SK-MEL-5 (cell line): Measurements from ENCODE around the gene NTF4. TPM values are rescaled to one million over a fixed set of nuclear protein-coding genes. Genes with fewer than 3 reads are reported as not detected.
"Not testable (repeated sequence)": the region's sequence is repeated elsewhere in the genome, so short reads cannot be mapped to it uniquely, and the experiment has no call there.

Experiments
- DNase-seq: peaks from one replicate; pipeline ENCODE4 v3.0.0-alpha.2; 2016; ENCODE audit warnings: low read depth, low spot score
- in situ Hi-C: cut with HindIII; loops from 2 replicates; pipeline ENCODE4 v1.10.0; 2016; ENCODE audit warnings: low sequenced_read_pairs, high pct_unique_total_duplicates, low pct_unique_long_range_greater_than_20kb
- total RNA-seq: library from RNA; depleted of rRNA; stranded (reverse); fragments of >200 nt; shearing (Covaris generic); gene quantifications from 2 replicates; pipeline ENCODE4 v1.2.3, GENCODE V29; 2014

The NTF4 gene
- total RNA-seq, 1 experiment from 2014 or later, result not detected

- in situ Hi-C loops, result no loop called here
- DNase-seq, result no peak
Measured at GRCh38 chr19:49065905-49066512, 1.4 kb upstream of the NTF4 start.

GRCh38 chr19:49064029-49064629, 489 bp downstream of the NTF4 start:
- in situ Hi-C loops, result no loop called here
- no peak for DNase-seq

- no peak for DNase-seq
- in situ Hi-C loops, result no loop called here
Measured at GRCh38 chr19:49061445-49061844, 3.2 kb downstream of the NTF4 start.

- in situ Hi-C loops, result no loop called here
- no peak for DNase-seq
Measured at GRCh38 chr19:49061000-49061399, 3.6 kb downstream of the NTF4 start.

- in situ Hi-C loops, result no loop called here
- no peak for DNase-seq
Measured at GRCh38 chr19:49059053-49059452, 5.6 kb downstream of the NTF4 start.

GRCh38 chr19:49058562-49058961, 6.1 kb downstream of the NTF4 start:
- in situ Hi-C loops, result no loop called here

DNA sequence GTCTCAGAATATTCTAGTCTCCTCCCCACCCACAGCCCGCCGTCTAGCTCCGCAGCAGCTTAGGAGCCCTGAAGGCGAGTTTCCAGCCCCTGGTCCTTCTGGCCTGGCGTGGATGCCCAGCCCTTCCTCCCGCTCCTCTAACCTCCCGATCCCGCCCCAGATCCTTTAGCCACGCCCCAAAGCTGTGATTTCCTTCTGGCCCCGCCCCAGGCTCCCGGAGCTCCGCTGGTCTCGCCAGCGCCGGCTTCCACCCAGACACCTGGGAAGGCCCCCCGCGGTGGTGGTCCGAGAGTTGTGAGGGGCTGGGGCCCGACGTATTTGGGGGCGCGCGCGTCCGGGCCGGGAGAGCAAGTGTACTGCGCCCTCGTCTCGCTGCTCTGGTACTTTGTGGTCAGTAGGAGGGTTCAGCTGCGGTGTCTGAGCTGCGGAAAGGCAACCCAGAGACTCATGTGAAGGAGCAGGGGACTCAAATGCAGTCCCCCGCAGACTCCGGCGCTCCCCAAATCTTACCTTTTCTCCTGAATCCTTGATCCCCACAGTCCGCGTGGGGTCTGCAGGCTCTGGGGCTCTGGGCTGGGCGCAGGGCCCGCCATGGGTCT, 6.9 kb downstream of the NTF4 start, which contains the start of gene CGB7:
TSS of gene CGB7 (minus strand) at position 114 of the 599 bp plus-strand sequence. CDS start 2,374 bp downstream, outside the sequence.
- in situ Hi-C loops, result no loop called here
- DNase-seq, result no peak

More at GRCh38 chr19:49058562-49058961, 6.1 kb downstream of the NTF4 start:
- DNase-seq, result peak; percentile 32

- in situ Hi-C loops, DNase-seq: not testable (repeated sequence)
Measured at GRCh38 chr19:49056902-49057596, 7.6 kb downstream of the NTF4 start.

- DNase-seq, result peak; percentile 52
- in situ Hi-C loops, result no loop called here
Measured at GRCh38 chr19:49056101-49056901, 8.3 kb downstream of the NTF4 start.

DNA sequence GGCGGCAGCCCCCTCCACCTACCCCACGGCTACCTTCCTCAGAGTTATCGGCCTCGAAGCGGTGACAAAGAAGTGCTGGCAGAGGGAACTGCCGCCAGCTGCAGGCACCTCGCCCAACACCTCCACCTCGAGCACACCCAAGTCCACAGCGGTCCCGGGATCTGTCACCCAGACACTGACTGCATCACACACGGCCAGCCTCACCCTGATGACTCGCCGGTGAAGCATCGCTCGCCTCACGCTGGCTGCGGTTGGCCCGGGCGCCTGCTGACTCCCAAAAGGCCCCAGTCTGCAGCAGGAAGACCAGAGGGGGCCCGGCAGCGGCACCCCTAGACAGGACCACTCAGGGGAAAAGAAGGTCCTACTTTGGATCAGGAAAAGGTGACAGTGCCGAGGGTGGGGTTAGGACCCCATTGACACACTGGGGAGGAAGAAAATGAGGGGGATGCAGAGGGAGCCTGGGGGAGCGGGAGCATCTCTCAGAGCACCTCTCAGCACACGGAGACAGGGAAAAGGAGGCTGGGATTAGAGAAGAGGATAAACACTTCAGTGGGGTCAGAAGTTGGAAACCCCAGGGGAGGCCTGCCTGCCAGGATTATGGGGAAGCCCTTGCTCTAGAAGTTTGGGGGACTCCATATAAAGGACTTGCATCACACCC, 14.1 kb downstream of the NTF4 start:
- DNase-seq, in situ Hi-C loops: not testable (repeated sequence)

DNA sequence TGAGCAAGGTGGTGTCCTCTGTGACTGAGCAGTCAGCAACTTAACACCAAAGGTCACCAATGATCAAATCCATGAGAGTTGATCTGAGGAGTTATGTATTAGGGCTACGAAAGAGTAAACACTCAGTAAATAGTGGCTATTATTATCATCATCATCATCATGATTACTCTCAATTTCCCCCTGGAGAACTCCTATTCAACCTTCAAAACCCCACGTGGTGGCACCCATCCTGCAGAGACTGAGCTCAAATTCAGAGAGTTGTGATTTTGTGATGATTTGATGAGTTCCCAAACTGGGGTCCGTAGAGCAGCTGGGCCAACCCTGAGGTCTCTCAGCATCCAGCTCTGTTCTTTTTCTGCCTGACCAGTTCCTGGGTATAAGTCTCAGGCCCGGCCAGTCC, 14.8 kb downstream of the NTF4 start:
- DNase-seq, in situ Hi-C loops: not testable (repeated sequence)

GRCh38 chr19:49049011-49049410, 15.6 kb downstream of the NTF4 start, which contains the start of gene CGB8:
Gene CGB8, minus strand, starts transcription at chr19:49049111. Its CDS starts 372 bp downstream, at chr19:49048739.
- in situ Hi-C loops, DNase-seq: not testable (repeated sequence)

- in situ Hi-C loops, result not testable (repeated sequence)
Measured at GRCh38 chr19:49043548-49043947, 21.1 kb downstream of the NTF4 start, which contains the start of gene CGB5. Gene CGB5, plus strand, starts transcription at chr19:49043848. Its CDS starts 362 bp downstream, at chr19:49044210.

GRCh38 chr19:49042666-49043065, 22.0 kb downstream of the NTF4 start:
- in situ Hi-C loops, DNase-seq: not testable (repeated sequence)

More at GRCh38 chr19:49043548-49043947, 21.1 kb downstream of the NTF4 start, which contains the start of gene CGB5:
- DNase-seq, result not testable (repeated sequence)

DNA sequence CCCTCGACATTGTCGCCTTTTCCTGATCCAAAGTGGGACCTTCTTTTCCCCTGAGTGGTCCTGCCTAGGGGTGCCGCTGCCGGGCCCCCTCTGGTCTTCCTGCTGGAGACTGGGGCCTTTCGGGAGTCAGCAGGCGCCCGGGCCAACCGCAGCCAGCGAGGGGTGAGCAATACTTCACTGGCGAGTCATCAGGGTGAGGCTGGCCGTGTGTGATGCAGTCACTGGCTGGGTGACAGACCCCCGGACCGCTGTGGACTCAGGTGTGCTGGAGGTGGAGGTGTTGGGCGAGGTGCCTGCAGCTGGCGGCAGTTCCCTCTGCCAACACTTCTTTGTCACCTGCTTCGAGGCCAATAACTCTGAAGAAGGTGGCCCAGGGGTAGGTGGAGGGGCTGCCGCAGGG, 22.4 kb downstream of the NTF4 start:
- DNase-seq, result no peak
- in situ Hi-C loops, result no loop called here

DNA sequence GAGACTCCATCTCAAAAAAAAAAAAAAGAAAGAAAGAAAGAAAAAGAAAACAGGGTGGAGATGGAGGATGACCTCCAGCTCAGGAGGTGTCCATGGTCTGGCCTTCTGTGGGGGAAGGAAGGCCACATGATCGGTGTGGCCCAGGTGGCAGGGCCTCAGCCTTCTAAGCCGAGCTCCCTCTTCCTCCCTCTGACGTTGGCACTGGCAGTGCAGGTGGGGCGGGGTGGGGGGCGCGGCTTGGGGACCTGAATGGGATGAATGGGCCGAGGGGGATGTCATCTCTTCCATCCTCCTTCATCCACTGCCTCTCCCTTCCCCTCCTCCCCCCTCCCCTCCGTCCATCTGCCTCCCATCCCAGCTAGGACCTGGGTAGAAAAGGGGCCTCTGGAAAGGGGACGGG, 24.9 kb downstream of the NTF4 start:
- in situ Hi-C loops, DNase-seq: not testable (repeated sequence)
